ENCODE results near the gene PPM1G.
A peak's percentile ranks its signal among the peaks of the same experiment; 100 is the strongest.

PPM1G gene

GRCh38 chr2:27412419-27413152 is 3.2 kb upstream of the PPM1G start:
- no peak for DNase-seq

GRCh38 chr2:27408601-27409320 is 630 bp downstream of the PPM1G start:
- DNase-seq: peak in 1 of 2 experiments; percentile 63

- peak; percentile 76 to 84 for DNase-seq
Measured at GRCh38 chr2:27407798-27408491, 1.4 kb downstream of the PPM1G start.

GRCh38 chr2:27400348-27401135 is 8.8 kb downstream of the PPM1G start:
- no peak for DNase-seq

GRCh38 chr2:27398962-27399361 is 10.4 kb downstream of the PPM1G start:
- no peak for DNase-seq

- no peak for DNase-seq
Measured at GRCh38 chr2:27393225-27393624, 16.2 kb downstream of the PPM1G start.

GRCh38 chr2:27390822-27391679 is 18.3 kb downstream of the PPM1G start:
- no peak for DNase-seq

GRCh38 chr2:27381577-27382181 is 27.7 kb downstream of the PPM1G start:
- no peak for DNase-seq

GRCh38 chr2:27380626-27381545 is 28.5 kb downstream of the PPM1G start, which contains the start of gene ZNF513:
ZNF513 (minus strand) TSS chr2:27380734; CDS start chr2:27380526, 208 bp downstream.
- DNase-seq: peak; percentile 82 to 97

GRCh38 chr2:27379836-27380625 is 29.4 kb downstream of the PPM1G start:
- DNase-seq: no peak

GRCh38 chr2:27379383-27379835 is 30.0 kb downstream of the PPM1G start:
- DNase-seq: no peak

- DNase-seq: no peak
Measured at GRCh38 chr2:27378809-27379290, 30.5 kb downstream of the PPM1G start.

- DNase-seq: peak in 1 of 2 experiments; percentile 7
Measured at GRCh38 chr2:27378096-27378808, 31.1 kb downstream of the PPM1G start.

GRCh38 chr2:27377618-27378095 is 31.7 kb downstream of the PPM1G start:
- DNase-seq: no peak

GRCh38 chr2:27376866-27377617 is 32.3 kb downstream of the PPM1G start:
- no peak for DNase-seq

GRCh38 chr2:27376151-27376865 is 33.1 kb downstream of the PPM1G start:
- DNase-seq: no peak

Measured in NCI-H526 (cell line).